Suprapubic skin (tissue), 4 donors: ENCODE results near the gene AOX1. TPM values are rescaled to one million over a fixed set of nuclear protein-coding genes. Genes with fewer than 3 reads are reported as not detected.
"Not testable (repeated sequence)": the region's sequence is repeated elsewhere in the genome, so short reads cannot be mapped to it uniquely, and the experiment has no call there.

Experiments
- DNase-seq, 2 donors: peaks; one replicate each; pipeline ENCODE4 v3.0.0-alpha.2; 2019; ENCODE audit warnings: low spot score in 2 of 2
- H3K27ac ChIP-seq: fragments of 200-600 bp; sonication (generic); one replicate; pipeline ENCODE4 v1.5.1; 2019
- H3K27me3 ChIP-seq: fragments of 200-600 bp; sonication (generic); one replicate; pipeline ENCODE4 v1.5.1; 2019
- H3K36me3 ChIP-seq: fragments of 200-600 bp; sonication (generic); one replicate; pipeline ENCODE4 v1.5.1; 2019
- H3K4me1 ChIP-seq: fragments of 200-600 bp; sonication (generic); one replicate; pipeline ENCODE4 v1.5.1; 2019
- H3K4me3 ChIP-seq: fragments of 200-600 bp; sonication (generic); one replicate; pipeline ENCODE4 v1.5.1; 2019; ENCODE audit warnings: mild to moderate bottlenecking
- H3K9me3 ChIP-seq: fragments of 200-600 bp; sonication (generic); one replicate; pipeline ENCODE4 v1.5.1; 2019
- EP300 ChIP-seq: sonication (generic); formaldehyde crosslinking; IDR thresholded peaks from one replicate; pipeline ENCODE4 v1.6.1; 2017; ENCODE audit warnings: antibody characterized with exemption
- POLR2A ChIP-seq, 2 donors: fragments of 450-650 bp; IDR thresholded peaks; one replicate each; pipeline ENCODE4 v1.6.1; 2017; ENCODE audit warnings: antibody characterized with exemption in 2 of 2, mild to moderate bottlenecking in 2 of 2, moderate library complexity in 2 of 2
- POLR2AphosphoS5 ChIP-seq, 3 donors: sonication (generic); formaldehyde crosslinking; IDR thresholded peaks; one replicate each; pipeline ENCODE4 v1.6.1; 2017; ENCODE audit warnings: antibody characterized with exemption in 3 of 3
- whole genome bisulfite sequencing: methylation state at CpG from one replicate; pipeline ENCODE4 v1.1.5; 2018; 5-methylcytosine and 5-hydroxymethylcytosine counted together
- total RNA-seq, 4 donors: library from RNA; depleted of rRNA; stranded (reverse); fragments of >200 nt; gene quantifications; one replicate each; pipeline ENCODE4 v1.1.0, GENCODE V29; 2016
- TF ChIP-seq, protein P1 (sequence below), 2 donors: fragments of 200-600 bp in 1 of 2; fragments of 450-650 bp in 1 of 2; sonication (generic) in 1 of 2; IDR thresholded peaks; one replicate each; pipeline ENCODE4 v1.5.1; 2016 to 2019; ENCODE audit warnings: antibody characterized with exemption in 2 of 2, mild to moderate bottlenecking in 1 of 2, moderate library complexity in 1 of 2

The AOX1 gene
- total RNA-seq, 4 donors from 2014 or later: 20.1 to 46.9 (median 30.4) TPM

DNA sequence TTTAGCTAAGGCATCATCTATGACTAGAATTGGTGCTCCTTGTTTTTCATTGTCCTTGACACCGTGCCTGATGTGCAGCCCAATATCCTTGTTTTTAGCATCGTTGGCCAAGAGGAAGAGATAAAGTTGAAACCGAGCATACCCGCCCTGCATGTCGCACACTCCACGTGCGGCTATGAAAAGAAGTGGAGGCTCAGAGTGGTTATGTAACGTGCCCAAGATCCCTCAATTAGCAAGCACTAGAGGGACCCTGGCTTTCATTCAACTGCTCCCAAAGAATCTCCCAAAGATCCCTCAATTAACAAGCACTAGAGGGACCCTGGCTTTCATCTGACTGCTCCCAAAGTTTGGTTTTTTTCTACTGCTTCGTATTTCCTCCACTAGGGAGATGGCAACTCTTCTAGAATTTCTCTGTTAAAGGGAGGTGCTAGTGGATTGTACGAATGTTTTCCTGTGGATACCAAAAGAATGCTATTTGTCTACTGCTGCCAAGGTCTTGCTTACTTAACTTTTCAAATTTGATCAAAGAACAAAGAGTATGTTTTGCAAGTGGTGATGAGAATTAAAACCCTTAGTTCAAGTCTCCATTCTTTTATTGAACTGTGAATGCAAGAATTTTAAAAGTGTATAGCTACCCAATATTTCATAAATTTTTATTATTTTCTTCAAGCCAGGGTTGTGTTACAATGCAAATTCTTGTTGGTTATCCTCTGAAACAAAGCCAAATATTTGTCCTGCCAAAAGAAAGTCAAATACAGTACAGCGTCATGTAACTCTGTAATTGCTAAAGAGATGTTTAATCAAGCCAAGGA is 92.1 kb downstream of the AOX1 start:
- peak overlapping the region; percentile 52 for H3K27ac ChIP-seq
- 46% methylated on average over 11 of the region's 11 CpGs for WGBS
- H3K27me3 ChIP-seq: no peaks in the 10 kb centered on the region
- peak in 2 of 3 donors; percentile 11 to 18 for TF ChIP-seq POLR2AphosphoS5 (IDR thresholded peaks at IDR 0.05)
- no peak for TF ChIP-seq POLR2A (IDR thresholded peaks at IDR 0.05)
- no peaks in the 10 kb centered on the region for H3K9me3 ChIP-seq
- no peaks in the 10 kb centered on the region for H3K36me3 ChIP-seq
- peaks cover 19% of the 10 kb centered on the region for H3K4me1 ChIP-seq
- H3K4me3 ChIP-seq: no peak overlapping the region
- DNase-seq: no peak

DNA sequence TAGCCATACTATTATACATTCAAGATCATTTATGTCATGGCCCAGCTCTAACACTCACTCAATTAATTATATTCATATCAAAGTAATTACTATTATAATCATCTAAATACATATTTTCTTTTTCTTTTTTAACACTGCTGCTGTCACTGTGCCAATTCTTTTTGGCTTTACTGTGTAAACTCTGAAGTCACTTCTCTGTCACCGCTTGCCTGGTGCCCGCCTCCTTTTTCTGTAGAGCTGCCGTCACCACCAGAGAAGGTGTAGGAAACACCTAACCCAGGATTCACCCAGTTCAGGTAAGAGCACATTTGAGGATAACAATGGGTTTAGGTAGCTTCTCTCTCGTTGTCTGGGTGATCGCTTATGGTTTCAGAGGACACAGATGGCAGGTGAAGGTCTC is 93.3 kb downstream of the AOX1 start:
- peak overlapping the region; percentile 51 for H3K27ac ChIP-seq
- WGBS: 67% methylated on average over 5 of the region's 5 CpGs

DNA sequence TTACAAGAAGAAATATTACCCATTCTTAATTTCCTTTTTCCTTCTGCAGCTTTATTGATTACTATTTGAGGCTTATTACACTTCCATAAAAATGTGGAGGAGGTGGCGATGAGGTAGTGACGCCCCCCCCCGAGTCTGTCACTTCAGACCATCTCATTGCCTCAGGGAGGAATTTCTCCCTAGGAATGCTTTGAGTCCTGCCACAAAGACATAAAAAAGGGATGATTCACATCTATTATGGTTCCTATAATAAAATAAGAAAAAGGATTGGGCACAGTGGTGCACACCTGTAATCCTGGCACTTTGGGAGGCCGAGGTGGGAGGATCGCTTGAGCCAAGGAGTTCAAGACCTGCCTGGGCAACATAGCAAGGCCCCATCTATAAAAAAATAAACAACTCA is 93.7 kb downstream of the AOX1 start:
- peaks cover 19% of the 10 kb centered on the region for H3K4me1 ChIP-seq
- TF ChIP-seq POLR2AphosphoS5 (IDR thresholded peaks at IDR 0.05) (no peak), POLR2A (IDR thresholded peaks at IDR 0.05) (no peak), EP300 (no peak)
- TF ChIP-seq, protein P1, sequence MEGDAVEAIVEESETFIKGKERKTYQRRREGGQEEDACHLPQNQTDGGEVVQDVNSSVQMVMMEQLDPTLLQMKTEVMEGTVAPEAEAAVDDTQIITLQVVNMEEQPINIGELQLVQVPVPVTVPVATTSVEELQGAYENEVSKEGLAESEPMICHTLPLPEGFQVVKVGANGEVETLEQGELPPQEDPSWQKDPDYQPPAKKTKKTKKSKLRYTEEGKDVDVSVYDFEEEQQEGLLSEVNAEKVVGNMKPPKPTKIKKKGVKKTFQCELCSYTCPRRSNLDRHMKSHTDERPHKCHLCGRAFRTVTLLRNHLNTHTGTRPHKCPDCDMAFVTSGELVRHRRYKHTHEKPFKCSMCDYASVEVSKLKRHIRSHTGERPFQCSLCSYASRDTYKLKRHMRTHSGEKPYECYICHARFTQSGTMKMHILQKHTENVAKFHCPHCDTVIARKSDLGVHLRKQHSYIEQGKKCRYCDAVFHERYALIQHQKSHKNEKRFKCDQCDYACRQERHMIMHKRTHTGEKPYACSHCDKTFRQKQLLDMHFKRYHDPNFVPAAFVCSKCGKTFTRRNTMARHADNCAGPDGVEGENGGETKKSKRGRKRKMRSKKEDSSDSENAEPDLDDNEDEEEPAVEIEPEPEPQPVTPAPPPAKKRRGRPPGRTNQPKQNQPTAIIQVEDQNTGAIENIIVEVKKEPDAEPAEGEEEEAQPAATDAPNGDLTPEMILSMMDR (IDR thresholded peaks at IDR 0.05): no peak
- DNase-seq: no peak
- H3K36me3 ChIP-seq: no peaks in the 10 kb centered on the region
- no peak overlapping the region for H3K4me3 ChIP-seq
- H3K27me3 ChIP-seq: no peaks in the 10 kb centered on the region
- no peaks in the 10 kb centered on the region for H3K9me3 ChIP-seq
- peak overlapping the region; percentile 51 for H3K27ac ChIP-seq
- WGBS: 66% methylated on average over 5 of the region's 5 CpGs

More for the DNA sequence above, 93.3 kb downstream of the AOX1 start:
- Histone ChIP-seq H3K4me1 (peaks cover 19% of the 10 kb centered on the region), H3K9me3 (no peaks in the 10 kb centered on the region), H3K36me3 (no peaks in the 10 kb centered on the region), H3K4me3 (no peak overlapping the region), H3K27me3 (no peaks in the 10 kb centered on the region)
- no peak for DNase-seq
- TF ChIP-seq, protein P1 (IDR thresholded peaks at IDR 0.05): no peak
- TF ChIP-seq POLR2A (IDR thresholded peaks at IDR 0.05) (no peak), POLR2AphosphoS5 (IDR thresholded peaks at IDR 0.05) (no peak), EP300 (no peak)

DNA sequence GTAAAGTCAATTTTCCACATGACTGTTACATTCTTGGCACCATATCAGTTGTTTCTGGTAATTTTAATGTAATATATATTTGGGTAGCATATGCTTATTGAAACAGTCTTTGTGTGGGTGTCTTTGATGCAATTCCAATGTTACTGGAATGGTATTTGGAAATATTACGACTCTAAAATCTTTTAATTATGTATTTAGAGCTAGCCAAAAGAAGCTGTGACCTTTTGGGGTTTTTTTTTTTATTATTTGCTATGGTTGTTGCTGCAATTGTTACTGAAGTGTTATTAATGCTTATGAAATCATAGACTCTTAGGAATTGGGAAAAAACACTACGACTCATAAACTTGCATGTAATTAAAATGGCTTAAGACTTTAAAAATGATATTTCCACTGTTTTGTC is 95.9 kb downstream of the AOX1 start:
- no peaks in the 10 kb centered on the region for H3K27me3 ChIP-seq
- DNase-seq: no peak
- WGBS: 39% methylated on average over 2 of the region's 2 CpGs
- no peak overlapping the region for H3K27ac ChIP-seq
- no peaks in the 10 kb centered on the region for H3K9me3 ChIP-seq
- H3K4me3 ChIP-seq: no peak overlapping the region
- no peaks in the 10 kb centered on the region for H3K36me3 ChIP-seq
- TF ChIP-seq POLR2AphosphoS5 (IDR thresholded peaks at IDR 0.05) (no peak), EP300 (no peak), POLR2A (IDR thresholded peaks at IDR 0.05) (no peak)
- TF ChIP-seq, protein P1 (IDR thresholded peaks at IDR 0.05): no peak
- H3K4me1 ChIP-seq: peaks cover 19% of the 10 kb centered on the region

DNA sequence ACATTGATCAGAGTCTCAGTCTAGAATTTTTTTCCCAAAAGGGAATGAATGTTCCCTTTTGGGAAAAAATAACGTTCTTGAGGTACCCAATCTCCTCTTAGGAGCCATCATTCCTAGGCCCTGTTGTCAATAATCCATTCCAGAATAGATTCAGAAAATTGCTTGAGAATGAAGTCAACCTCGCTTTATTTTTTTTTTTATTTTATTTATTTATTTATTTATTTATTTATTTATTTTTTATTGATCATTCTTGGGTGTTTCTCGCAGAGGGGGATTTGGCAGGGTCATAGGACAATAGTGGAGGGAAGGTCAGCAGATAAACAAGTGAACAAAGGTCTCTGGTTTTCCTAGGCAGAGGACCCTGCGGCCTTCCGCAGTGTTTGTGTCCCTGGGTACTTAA is 96.6 kb downstream of the AOX1 start:
- H3K4me1 ChIP-seq: peaks cover 19% of the 10 kb centered on the region
- H3K4me3 ChIP-seq, H3K27ac ChIP-seq, DNase-seq, H3K27me3 ChIP-seq, H3K9me3 ChIP-seq, H3K36me3 ChIP-seq: not testable (repeated sequence)
- 83% methylated on average over 3 of the region's 5 CpGs for WGBS

DNA sequence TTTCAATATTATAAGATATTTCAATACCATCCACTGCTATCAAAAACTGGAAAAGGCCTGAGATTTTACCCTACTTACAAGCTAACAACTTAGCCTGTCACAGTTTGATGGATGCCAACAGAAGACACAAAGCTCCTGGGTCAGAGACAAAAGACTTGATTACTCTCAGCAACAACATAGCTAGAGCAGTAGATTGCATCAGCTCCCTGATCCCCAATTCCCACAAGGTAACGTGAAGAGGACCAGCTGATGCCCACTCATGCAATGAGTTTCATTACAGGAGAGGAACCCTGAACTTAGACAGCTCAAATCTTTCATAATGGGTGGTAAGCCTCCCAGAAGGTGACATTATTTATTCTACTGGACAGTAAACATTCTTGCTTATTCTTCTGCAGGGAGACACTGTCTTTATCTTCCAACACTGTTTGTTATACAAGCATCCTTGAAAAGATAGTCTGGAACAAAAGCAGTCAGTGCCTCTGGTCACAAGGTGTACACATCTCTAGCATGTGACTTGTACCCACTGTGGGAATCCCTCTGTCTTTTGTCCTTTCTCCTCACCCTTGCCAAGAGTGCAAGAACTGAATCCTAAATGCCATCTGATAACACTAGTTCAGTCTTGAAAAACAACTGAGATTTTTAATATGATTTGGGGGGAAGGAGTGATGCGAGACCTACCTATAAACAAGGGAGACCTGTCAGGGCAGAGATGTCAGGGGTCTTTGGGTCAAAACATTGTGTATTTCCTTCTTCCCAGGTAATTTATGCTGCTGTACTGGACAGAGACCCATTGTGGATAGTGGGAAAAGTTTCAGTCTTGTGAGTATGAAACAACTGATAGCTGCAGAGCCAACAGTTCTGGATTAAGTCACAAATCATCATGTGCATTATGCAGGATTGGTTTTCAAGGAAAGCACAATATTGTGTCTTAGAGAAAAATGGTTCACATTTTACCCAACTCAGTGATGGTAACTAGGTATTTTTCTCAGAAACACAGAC is 102.4 kb downstream of the AOX1 start:
- TF ChIP-seq EP300 (no peak), POLR2AphosphoS5 (IDR thresholded peaks at IDR 0.05) (no peak), POLR2A (IDR thresholded peaks at IDR 0.05) (no peak)
- TF ChIP-seq, protein P1 (IDR thresholded peaks at IDR 0.05): no peak
- H3K4me3 ChIP-seq: no peak overlapping the region
- no peak overlapping the region for H3K27ac ChIP-seq
- H3K36me3 ChIP-seq: no peaks in the 10 kb centered on the region
- H3K4me1 ChIP-seq: no peaks in the 10 kb centered on the region
- H3K9me3 ChIP-seq: no peaks in the 10 kb centered on the region
- no peak for DNase-seq
- 50% methylated on average over 2 of the region's 2 CpGs for WGBS
- no peaks in the 10 kb centered on the region for H3K27me3 ChIP-seq
